B cell (primary cell): ENCODE measurements around the gene RLN3. TPM values are rescaled to one million over a fixed set of nuclear protein-coding genes. Genes with fewer than 3 reads are reported as not detected.
A peak's percentile ranks its signal among the peaks of the same experiment; 100 is the strongest.
"Not testable (repeated sequence)": the region's sequence is repeated elsewhere in the genome, so short reads cannot be mapped to it uniquely, and the experiment has no call there.

Experiments used
- ATAC-seq: fragments of 200-7000 bp; cut with Tn5 transposase; one replicate; pipeline ENCODE4 v1.10.0; 2021; ENCODE audit warnings: low read depth, mild to moderate bottlenecking, moderate number of reproducible peaks, moderate library complexity
- CTCF ChIA-PET: fragments of 350-600 bp; sonication (Branson Sonifier 250); formaldehyde crosslinking; loops from one replicate; lab custom pipeline; 2021; ENCODE audit warnings: antibody characterized with exemption, inconsistent platforms; lab: Charles Lee
- POLR2A ChIA-PET: fragments of 350-600 bp; sonication (Branson Sonifier 250); formaldehyde crosslinking; loops from one replicate; lab custom pipeline; 2021; ENCODE audit warnings: antibody characterized with exemption; lab: Charles Lee
- DNase-seq: peaks from one replicate; pipeline ENCODE4 v3.0.0; 2013
- H2AFZ ChIP-seq: 2 replicates; pipeline ENCODE4 v1.6.1; 2012; ENCODE audit warnings: mild to moderate bottlenecking, low read depth, low read length; ENCODE audit not compliant: insufficient read depth, poor library complexity, severe bottlenecking
- H3K27ac ChIP-seq, 2 donors: 1 replicate in 1 of 2; 2 replicates in 1 of 2; pipeline ENCODE4 v1.5.1; 2012 to 2013; ENCODE audit warnings: low read length in 2 of 2, mild to moderate bottlenecking in 2 of 2, moderate library complexity in 1 of 2
- H3K27me3 ChIP-seq, 4 experiments: fragments of 200-600 bp in 1 of 4; sonication (generic) in 1 of 4; replicated peaks in 1 of 4; 1 replicate in 2 of 4; 2 replicates in 2 of 4; pipeline versions ENCODE4 v1.6.1 to v1.7.0; 2013 to 2016; ENCODE audit warnings: low read length in 3 of 4, mild to moderate bottlenecking in 2 of 4, mixed read lengths in 1 of 4, moderate library complexity in 1 of 4; ENCODE audit not compliant: insufficient read depth in 4 of 4, control insufficient read depth in 3 of 4; ENCODE audit errors: control extremely low read depth in 1 of 4
- H3K36me3 ChIP-seq, 2 experiments: replicated peaks in 1 of 2; 1 replicate in 1 of 2; 2 replicates in 1 of 2; pipeline versions ENCODE4 v1.6.1 to v1.7.1; 2013; ENCODE audit warnings: low read length in 1 of 2; ENCODE audit not compliant: insufficient read depth in 2 of 2, control insufficient read depth in 1 of 2; ENCODE audit errors: control extremely low read depth in 1 of 2, extremely low read depth in 1 of 2
- H3K4me1 ChIP-seq, 2 donors: fragments of 200-600 bp in 1 of 2; sonication (generic) in 1 of 2; 1 replicate in 1 of 2; 2 replicates in 1 of 2; pipeline versions ENCODE4 v1.5.1 to v1.6.1; 2013 to 2017; ENCODE audit warnings: low read length in 2 of 2; ENCODE audit not compliant: control insufficient read depth in 2 of 2, insufficient read depth in 2 of 2
- H3K4me2 ChIP-seq: replicated peaks from 2 replicates; pipeline ENCODE3; 2012; ENCODE audit warnings: mild to moderate bottlenecking, low read depth, low read length; ENCODE audit not compliant: poor library complexity, severe bottlenecking
- H3K4me3 ChIP-seq, 5 experiments: fragments of 200-600 bp in 1 of 5; sonication (generic) in 1 of 5; 1 replicate in 3 of 5; 2 replicates in 2 of 5; pipeline versions ENCODE4 v1.5.1 to v1.7.0; 2011 to 2016; ENCODE audit warnings: low read length in 4 of 5, mild to moderate bottlenecking in 4 of 5, low read depth in 2 of 5, control low read depth in 1 of 5, moderate library complexity in 1 of 5; ENCODE audit not compliant: insufficient read depth in 1 of 5; ENCODE audit errors: control extremely low read depth in 1 of 5, extremely low read depth in 1 of 5
- H3K79me2 ChIP-seq: fragments of 200-600 bp; sonication (generic); one replicate; pipeline ENCODE4 v1.6.0; 2016; ENCODE audit warnings: low read length; ENCODE audit not compliant: control insufficient read depth, insufficient read depth
- H3K9ac ChIP-seq: fragments of 200-600 bp; sonication (generic); 2 replicates; pipeline ENCODE4 v1.6.1; 2017; ENCODE audit warnings: mild to moderate bottlenecking, low read length, moderate library complexity
- H3K9me3 ChIP-seq, 3 donors: one replicate each; pipeline versions ENCODE4 v1.6.1 to v1.7.1; 2013; ENCODE audit warnings: low read length in 2 of 3; ENCODE audit not compliant: control insufficient read depth in 2 of 3, insufficient read depth in 1 of 3; ENCODE audit errors: control extremely low read depth in 1 of 3
- H4K20me1 ChIP-seq: 2 replicates; pipeline ENCODE4 v1.6.0; 2012; ENCODE audit warnings: mild to moderate bottlenecking, low read length; ENCODE audit not compliant: insufficient read depth, control insufficient read depth, poor library complexity, severe bottlenecking
- H3K27ac Mint-ChIP-seq: one replicate; pipeline ENCODE4 v1.8.0; 2021; ENCODE audit warnings: mixed read lengths
- H3K27me3 Mint-ChIP-seq: one replicate; pipeline ENCODE4 v1.8.0; 2021; ENCODE audit warnings: mixed read lengths
- H3K4me1 Mint-ChIP-seq: one replicate; pipeline ENCODE4 v1.8.0; 2021; ENCODE audit warnings: mixed read lengths
- H3K4me3 Mint-ChIP-seq: one replicate; pipeline ENCODE4 v1.8.0; 2021; ENCODE audit warnings: mixed read lengths
- H3K9me3 Mint-ChIP-seq: one replicate; pipeline ENCODE4 v1.8.0; 2022; ENCODE audit warnings: mixed read lengths; ENCODE audit not compliant: insufficient read depth
- EZH2 ChIP-seq: IDR thresholded peaks from 2 replicates; pipeline ENCODE4 v1.6.1; 2012; ENCODE audit warnings: borderline replicate concordance, low read depth, mild to moderate bottlenecking, moderate library complexity, low read length; ENCODE audit not compliant: insufficient read depth, poor library complexity, severe bottlenecking
- WGBS: methylation state at CpG from one replicate; pipeline ENCODE4 v1.1.5; 2013; ENCODE audit warnings: missing lambda C conversion rate; ENCODE audit not compliant: insufficient coverage; 5-methylcytosine and 5-hydroxymethylcytosine counted together
- intact Hi-C: fragments of 100-400 bp; cut with micrococcal nuclease; formaldehyde crosslinking; loops from one replicate; pipeline ENCODE4 v1.10.0; 2022
- polyA plus RNA-seq: library from polyadenylated mRNA; depleted of rRNA; stranded (reverse); fragments of >200 nt; gene quantifications from 2 replicates; pipeline ENCODE4 v1.2.3, GENCODE V29; 2012
- total RNA-seq, 2 donors: library from RNA; stranded (reverse); fragments of 120-200 nt in 1 of 2; gene quantifications; 1 replicate in 1 of 2; 2 replicates in 1 of 2; pipeline versions ENCODE4 v1.2.3 to v1.2.4, GENCODE V29; 2013 to 2022
- TF ChIP-seq, protein P1 (sequence below): fragments of 200-600 bp; IDR thresholded peaks from one replicate; pipeline ENCODE4 v1.8.0; 2022; ENCODE audit warnings: antibody characterized with exemption, mild to moderate bottlenecking

Gene RLN3
- total and polyA plus RNA-seq, 2 donors (not counting 1 experiment from before 2014, with no cell fraction given): 0.42 TPM; not detected in 1

DNA sequence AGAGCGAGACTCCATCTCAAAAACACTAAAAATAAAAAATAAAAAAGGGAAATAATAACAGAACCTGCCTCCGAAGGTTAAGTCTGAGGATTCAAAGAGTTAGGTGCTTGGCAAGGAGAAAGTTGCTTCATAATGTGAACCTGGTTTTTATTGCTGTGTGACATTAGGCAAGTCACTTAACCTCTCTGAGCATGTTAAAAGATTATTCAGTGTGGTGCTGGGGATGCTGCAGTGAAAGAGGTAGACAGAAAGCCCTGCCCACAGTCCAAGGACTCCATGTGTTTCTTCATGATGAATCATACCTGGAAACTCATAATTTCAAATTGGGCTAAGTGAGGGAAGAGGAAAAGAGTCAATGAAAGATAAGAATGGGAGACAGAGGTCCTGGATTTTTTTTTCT, 6.0 kb downstream of the RLN3 start:
- ChIA-PET POLR2A (interaction anchor here (0.7 kb wide), 1 partner anchor 67 kb away, joined by 3 read pairs; no protein-coding TSS in a partner anchor), CTCF (interaction anchor here (2.7 kb wide), 1 partner anchor 38 kb away, joined by 12 read pairs; the partner anchor contains the start of gene MISP3)
- H2AFZ ChIP-seq: no peak overlapping the region
- no peak overlapping the region for H3K9ac ChIP-seq
- TF ChIP-seq EZH2: no peak
- TF ChIP-seq, protein P1, sequence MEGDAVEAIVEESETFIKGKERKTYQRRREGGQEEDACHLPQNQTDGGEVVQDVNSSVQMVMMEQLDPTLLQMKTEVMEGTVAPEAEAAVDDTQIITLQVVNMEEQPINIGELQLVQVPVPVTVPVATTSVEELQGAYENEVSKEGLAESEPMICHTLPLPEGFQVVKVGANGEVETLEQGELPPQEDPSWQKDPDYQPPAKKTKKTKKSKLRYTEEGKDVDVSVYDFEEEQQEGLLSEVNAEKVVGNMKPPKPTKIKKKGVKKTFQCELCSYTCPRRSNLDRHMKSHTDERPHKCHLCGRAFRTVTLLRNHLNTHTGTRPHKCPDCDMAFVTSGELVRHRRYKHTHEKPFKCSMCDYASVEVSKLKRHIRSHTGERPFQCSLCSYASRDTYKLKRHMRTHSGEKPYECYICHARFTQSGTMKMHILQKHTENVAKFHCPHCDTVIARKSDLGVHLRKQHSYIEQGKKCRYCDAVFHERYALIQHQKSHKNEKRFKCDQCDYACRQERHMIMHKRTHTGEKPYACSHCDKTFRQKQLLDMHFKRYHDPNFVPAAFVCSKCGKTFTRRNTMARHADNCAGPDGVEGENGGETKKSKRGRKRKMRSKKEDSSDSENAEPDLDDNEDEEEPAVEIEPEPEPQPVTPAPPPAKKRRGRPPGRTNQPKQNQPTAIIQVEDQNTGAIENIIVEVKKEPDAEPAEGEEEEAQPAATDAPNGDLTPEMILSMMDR: no peak
- H3K79me2 ChIP-seq: peaks cover 34% of the 10 kb centered on the region
- ATAC-seq: no peak
- WGBS: no CpG with 5 or more reads among the region's 2 CpGs
- Mint-ChIP-seq H3K27me3 (no peaks in the 10 kb centered on the region), H3K4me3 (peak overlapping the region; percentile 21), H3K9me3 (no peaks in the 10 kb centered on the region), H3K27ac (no peak overlapping the region), H3K4me1 (peaks cover 27% of the 10 kb centered on the region)
- peaks cover 10 to 28% of the 10 kb centered on the region in 2 donors for H3K4me1 ChIP-seq
- H3K27me3 ChIP-seq: no peaks in the 10 kb centered on the region
- no peak for DNase-seq
- H3K36me3 ChIP-seq: peaks cover 2 to 25% of the 10 kb centered on the region in 2 experiments
- intact Hi-C loops: loop anchor here (2.0 kb wide), 1 partner anchor 81 kb away; the partner anchor contains the start of gene DCAF15
- H3K4me3 ChIP-seq: no peak overlapping the region
- peak overlapping the region in 1 of 2 donors; percentile 9 for H3K27ac ChIP-seq
- peaks cover 15% of the 10 kb centered on the region for H4K20me1 ChIP-seq
- peaks cover 0 to 5% (median 0%) of the 10 kb centered on the region in 3 donors for H3K9me3 ChIP-seq
- no peak overlapping the region for H3K4me2 ChIP-seq

DNA sequence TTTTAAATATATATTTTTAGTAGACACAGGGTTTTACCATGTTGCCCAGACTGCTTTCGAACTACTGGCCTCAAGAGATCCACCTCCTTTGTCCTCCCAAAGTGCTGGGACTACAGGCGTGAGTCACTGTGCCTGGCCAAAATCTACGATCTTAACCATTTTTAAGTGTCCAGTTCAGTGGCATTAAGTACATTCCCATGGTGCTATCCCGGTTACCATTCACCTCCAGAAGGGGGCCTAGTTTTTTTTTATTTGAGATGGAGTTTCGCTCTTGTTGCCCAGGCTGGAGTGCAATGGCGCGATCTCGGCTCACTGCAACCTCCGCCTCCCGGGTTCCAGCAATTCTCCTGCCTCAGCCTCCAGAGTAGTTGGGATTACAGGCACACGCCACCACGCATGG, 7.2 kb downstream of the RLN3 start:
- H3K4me1 ChIP-seq: peaks cover 6 to 23% of the 10 kb centered on the region in 2 donors
- Mint-ChIP-seq H3K4me1 (peaks cover 25% of the 10 kb centered on the region), H3K27ac (peak overlapping the region; percentile 26)
- DNase-seq, H3K27ac ChIP-seq, H3K4me3 Mint-ChIP-seq, H3K9ac ChIP-seq, H3K27me3 Mint-ChIP-seq, intact Hi-C loops, CTCF ChIA-PET, H3K9me3 Mint-ChIP-seq, H2AFZ ChIP-seq, H3K4me3 ChIP-seq, H3K4me2 ChIP-seq, H3K27me3 ChIP-seq, POLR2A ChIA-PET, ATAC-seq, H3K9me3 ChIP-seq: not testable (repeated sequence)
- H3K79me2 ChIP-seq: peaks cover 34% of the 10 kb centered on the region
- 92% methylated on average over 5 of the region's 12 CpGs for WGBS
- peaks cover 2 to 37% of the 10 kb centered on the region in 2 experiments for H3K36me3 ChIP-seq
- peaks cover 27% of the 10 kb centered on the region for H4K20me1 ChIP-seq
